ENCODE data around the gene TBC1D22A.

GRCh38 chr22:47030881-47031627 is 268.6 kb downstream of the TBC1D22A start:
- TF ChIP-seq EZH2 (IDR thresholded peaks at IDR 0.05; ENCODE audit: borderline replicate concordance) (no peak), EZH2phosphoT487 (IDR thresholded peaks at IDR 0.05; ENCODE audit: low read depth, severe bottlenecking, unreplicated experiment) (no peak)
- TF ChIP-seq, protein P1, sequence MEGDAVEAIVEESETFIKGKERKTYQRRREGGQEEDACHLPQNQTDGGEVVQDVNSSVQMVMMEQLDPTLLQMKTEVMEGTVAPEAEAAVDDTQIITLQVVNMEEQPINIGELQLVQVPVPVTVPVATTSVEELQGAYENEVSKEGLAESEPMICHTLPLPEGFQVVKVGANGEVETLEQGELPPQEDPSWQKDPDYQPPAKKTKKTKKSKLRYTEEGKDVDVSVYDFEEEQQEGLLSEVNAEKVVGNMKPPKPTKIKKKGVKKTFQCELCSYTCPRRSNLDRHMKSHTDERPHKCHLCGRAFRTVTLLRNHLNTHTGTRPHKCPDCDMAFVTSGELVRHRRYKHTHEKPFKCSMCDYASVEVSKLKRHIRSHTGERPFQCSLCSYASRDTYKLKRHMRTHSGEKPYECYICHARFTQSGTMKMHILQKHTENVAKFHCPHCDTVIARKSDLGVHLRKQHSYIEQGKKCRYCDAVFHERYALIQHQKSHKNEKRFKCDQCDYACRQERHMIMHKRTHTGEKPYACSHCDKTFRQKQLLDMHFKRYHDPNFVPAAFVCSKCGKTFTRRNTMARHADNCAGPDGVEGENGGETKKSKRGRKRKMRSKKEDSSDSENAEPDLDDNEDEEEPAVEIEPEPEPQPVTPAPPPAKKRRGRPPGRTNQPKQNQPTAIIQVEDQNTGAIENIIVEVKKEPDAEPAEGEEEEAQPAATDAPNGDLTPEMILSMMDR (IDR thresholded peaks at IDR 0.05; ENCODE audit: poor library complexity) = no peak
